ENCODE results near the gene ACO2. TPM values are rescaled to one million over a fixed set of nuclear protein-coding genes. Genes with fewer than 3 reads are reported as not detected.

The ACO2 gene
- total RNA-seq, 2 donors from 2014 or later: 100 to 177 TPM

GRCh38 chr22:41535244-41535643 is 66.3 kb downstream of the ACO2 start:
- Histone ChIP-seq H3K4me1 (replicated peaks) (no peaks in the 10 kb centered on the region), H3K27me3 (replicated peaks; ENCODE audit: insufficient read depth) (no peaks in the 10 kb centered on the region), H3K36me3 (no peaks in the 10 kb centered on the region), H3K4me3 (no peak overlapping the region), H3K27ac (no peak overlapping the region), H3K9me3 (no peaks in the 10 kb centered on the region)
- 94% methylated on average over 5 of the region's 5 CpGs for WGBS
- intact Hi-C loops (cut with DNase I): no loop called here
- TF ChIP-seq POLR2A (IDR thresholded peaks at IDR 0.05): no peak
- no peak for TF ChIP-seq CTCF (IDR thresholded peaks at IDR 0.05)
- TF ChIP-seq POLR2AphosphoS5 (IDR thresholded peaks at IDR 0.05): no peak
- no peak for DNase-seq (ENCODE audit: low spot score)

DNA sequence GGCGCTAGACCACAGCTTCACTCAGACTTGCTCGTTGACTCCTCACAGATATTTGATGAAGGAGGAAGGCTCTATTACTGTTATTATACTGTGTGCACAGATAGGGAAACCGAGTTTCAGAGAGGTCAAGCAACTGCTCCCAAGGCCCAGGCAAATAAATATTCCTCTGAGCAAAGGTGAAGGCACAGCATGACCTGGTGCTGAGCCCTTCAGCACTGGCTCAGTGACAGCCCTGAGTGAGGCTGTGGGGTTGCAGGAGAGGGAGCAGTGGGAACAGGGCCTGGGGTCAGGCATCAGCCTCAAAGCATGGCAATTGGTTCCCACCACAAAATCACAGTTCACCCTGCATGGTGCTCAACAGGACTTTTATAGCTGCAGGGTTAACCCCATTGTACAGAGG is 68.3 kb downstream of the ACO2 start:
- Histone ChIP-seq H3K4me3 (no peak overlapping the region), H3K36me3 (no peaks in the 10 kb centered on the region), H3K9me3 (no peaks in the 10 kb centered on the region), H3K4me1 (replicated peaks) (no peaks in the 10 kb centered on the region), H3K27me3 (replicated peaks; ENCODE audit: insufficient read depth) (no peaks in the 10 kb centered on the region), H3K27ac (no peak overlapping the region)
- WGBS: 78% methylated on average over 3 of the region's 3 CpGs
- DNase-seq (ENCODE audit: low spot score): no peak
- TF ChIP-seq POLR2A (IDR thresholded peaks at IDR 0.05) (no peak), CTCF (IDR thresholded peaks at IDR 0.05) (no peak), POLR2AphosphoS5 (IDR thresholded peaks at IDR 0.05) (no peak)
- intact Hi-C loops (cut with DNase I): no loop called here

- TF ChIP-seq POLR2A (IDR thresholded peaks at IDR 0.05) (no peak), POLR2AphosphoS5 (IDR thresholded peaks at IDR 0.05) (no peak)
- Histone ChIP-seq H3K4me3 (no peak overlapping the region), H3K36me3 (no peaks in the 10 kb centered on the region), H3K4me1 (replicated peaks) (peaks cover 7% of the 10 kb centered on the region), H3K9me3 (no peaks in the 10 kb centered on the region), H3K27me3 (replicated peaks; ENCODE audit: insufficient read depth) (no peaks in the 10 kb centered on the region), H3K27ac (no peak overlapping the region)
- no peak for DNase-seq (ENCODE audit: low spot score)
- 78% methylated on average over 8 of the region's 8 CpGs for WGBS
- intact Hi-C loops (cut with DNase I): no loop called here
These were observed 69.7 kb downstream of the ACO2 start for GRCh38 chr22:41538583-41538982.

DNA sequence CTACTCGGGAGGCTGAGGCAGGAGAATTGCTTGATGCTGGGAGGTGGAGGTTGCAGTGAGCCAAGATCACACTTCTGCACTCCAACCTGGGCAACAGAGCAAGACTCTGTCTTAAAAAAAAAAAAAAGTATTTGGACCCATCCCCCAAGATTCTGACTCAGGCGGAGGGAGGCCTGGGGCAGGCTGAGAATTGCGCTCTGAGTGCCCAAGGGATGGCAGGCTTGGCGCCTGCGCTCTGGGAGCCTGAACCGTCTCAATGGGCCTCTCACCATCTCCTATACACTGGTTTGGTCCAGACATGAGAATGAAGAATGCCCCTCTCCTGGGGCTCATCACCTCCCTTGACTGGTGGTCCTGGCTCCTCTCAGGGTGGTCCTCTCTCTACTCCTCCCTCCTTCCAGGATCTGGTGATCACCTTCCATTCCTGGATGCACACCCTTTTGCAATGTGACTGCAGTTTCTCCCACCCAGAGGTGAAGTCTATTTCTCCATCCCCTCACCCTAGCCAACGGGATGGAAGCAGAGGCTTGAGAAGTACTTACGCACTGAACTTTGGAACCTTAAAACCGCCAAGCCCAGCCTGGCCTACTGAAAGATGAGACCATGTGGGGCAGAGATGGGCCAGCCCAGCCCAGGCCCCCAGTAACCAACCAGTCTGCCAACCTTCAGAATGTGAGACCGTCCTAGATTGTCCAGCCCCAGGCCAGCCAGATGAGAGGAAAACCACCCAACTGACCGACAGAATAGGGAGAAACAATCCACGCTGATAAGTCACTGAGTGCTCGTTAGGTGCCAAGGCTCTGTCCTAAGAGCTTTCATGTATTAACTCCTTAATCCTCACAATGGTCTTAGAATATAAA is 70.5 kb downstream of the ACO2 start:
- intact Hi-C loops (cut with DNase I): loop anchor here (5.0 kb wide), 1 partner anchor 58 kb away; no protein-coding TSS in a partner anchor
- Histone ChIP-seq H3K27ac (no peak overlapping the region), H3K36me3 (no peaks in the 10 kb centered on the region), H3K27me3 (replicated peaks; ENCODE audit: insufficient read depth) (no peaks in the 10 kb centered on the region), H3K4me3 (no peak overlapping the region), H3K9me3 (no peaks in the 10 kb centered on the region), H3K4me1 (replicated peaks) (peaks cover 7% of the 10 kb centered on the region)
- TF ChIP-seq POLR2A (IDR thresholded peaks at IDR 0.05): no peak
- no peak for TF ChIP-seq CTCF (IDR thresholded peaks at IDR 0.05)
- no peak for TF ChIP-seq POLR2AphosphoS5 (IDR thresholded peaks at IDR 0.05)
- DNase-seq (ENCODE audit: low spot score): no peak
- 81% methylated on average over 13 of the region's 13 CpGs for WGBS

- intact Hi-C loops (cut with DNase I): loop anchor here (5.0 kb wide), 1 partner anchor 57 kb away; no protein-coding TSS in a partner anchor
- TF ChIP-seq POLR2AphosphoS5 (IDR thresholded peaks at IDR 0.05) (no peak), CTCF (IDR thresholded peaks at IDR 0.05) (no peak), POLR2A (IDR thresholded peaks at IDR 0.05) (no peak)
- WGBS: 83% methylated on average over 3 of the region's 3 CpGs
- DNase-seq (ENCODE audit: low spot score): no peak
- Histone ChIP-seq H3K4me1 (replicated peaks) (peaks cover 7% of the 10 kb centered on the region), H3K9me3 (no peaks in the 10 kb centered on the region), H3K27ac (no peak overlapping the region), H3K27me3 (replicated peaks; ENCODE audit: insufficient read depth) (no peaks in the 10 kb centered on the region), H3K36me3 (no peaks in the 10 kb centered on the region), H3K4me3 (no peak overlapping the region)
These were observed 71.0 kb downstream of the ACO2 start for GRCh38 chr22:41540006-41540315.

Data from prostate gland (tissue), 2 donors.